ENCODE measurements around the gene PPP6R2. TPM values are rescaled to one million over a fixed set of nuclear protein-coding genes. Genes with fewer than 3 reads are reported as not detected.

The PPP6R2 gene
- total RNA-seq, 1 donor from 2014 or later: 62.8 TPM

DNA sequence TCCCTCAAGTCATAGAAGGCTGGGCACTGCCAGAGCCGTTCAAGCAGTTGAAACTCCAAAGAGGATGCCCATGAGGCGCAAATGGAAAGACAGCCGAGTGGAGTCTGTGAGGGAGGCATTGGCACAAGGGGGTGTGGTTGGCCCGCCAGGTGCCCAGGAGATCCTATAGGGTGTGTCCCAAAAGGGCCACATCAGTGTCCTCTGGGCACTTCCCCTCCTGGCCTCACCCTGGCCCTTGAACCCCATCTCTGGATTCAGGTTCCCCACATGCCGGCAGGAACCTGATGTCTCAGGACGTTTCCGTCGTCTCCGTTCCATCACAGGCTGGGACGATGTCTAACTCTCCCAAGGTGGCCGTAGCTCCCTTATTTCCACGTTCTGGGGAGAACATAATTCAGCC, 77.5 kb downstream of the PPP6R2 start:
- TF ChIP-seq, protein P1, sequence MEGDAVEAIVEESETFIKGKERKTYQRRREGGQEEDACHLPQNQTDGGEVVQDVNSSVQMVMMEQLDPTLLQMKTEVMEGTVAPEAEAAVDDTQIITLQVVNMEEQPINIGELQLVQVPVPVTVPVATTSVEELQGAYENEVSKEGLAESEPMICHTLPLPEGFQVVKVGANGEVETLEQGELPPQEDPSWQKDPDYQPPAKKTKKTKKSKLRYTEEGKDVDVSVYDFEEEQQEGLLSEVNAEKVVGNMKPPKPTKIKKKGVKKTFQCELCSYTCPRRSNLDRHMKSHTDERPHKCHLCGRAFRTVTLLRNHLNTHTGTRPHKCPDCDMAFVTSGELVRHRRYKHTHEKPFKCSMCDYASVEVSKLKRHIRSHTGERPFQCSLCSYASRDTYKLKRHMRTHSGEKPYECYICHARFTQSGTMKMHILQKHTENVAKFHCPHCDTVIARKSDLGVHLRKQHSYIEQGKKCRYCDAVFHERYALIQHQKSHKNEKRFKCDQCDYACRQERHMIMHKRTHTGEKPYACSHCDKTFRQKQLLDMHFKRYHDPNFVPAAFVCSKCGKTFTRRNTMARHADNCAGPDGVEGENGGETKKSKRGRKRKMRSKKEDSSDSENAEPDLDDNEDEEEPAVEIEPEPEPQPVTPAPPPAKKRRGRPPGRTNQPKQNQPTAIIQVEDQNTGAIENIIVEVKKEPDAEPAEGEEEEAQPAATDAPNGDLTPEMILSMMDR (conservative IDR thresholded peaks at IDR 0.05): no peak
- Mint-ChIP-seq H3K4me1 (ENCODE audit: unreplicated experiment) (no peaks in the 10 kb centered on the region), H3K4me3 (no peak overlapping the region), H3K27ac (no peak overlapping the region), H3K27me3 (no peaks in the 10 kb centered on the region), H3K9me3 (no peaks in the 10 kb centered on the region), H3K36me3 (peaks cover 11% of the 10 kb centered on the region)
- no peak for DNase-seq (ENCODE audit: extremely low spot score, unreplicated experiment)

DNA sequence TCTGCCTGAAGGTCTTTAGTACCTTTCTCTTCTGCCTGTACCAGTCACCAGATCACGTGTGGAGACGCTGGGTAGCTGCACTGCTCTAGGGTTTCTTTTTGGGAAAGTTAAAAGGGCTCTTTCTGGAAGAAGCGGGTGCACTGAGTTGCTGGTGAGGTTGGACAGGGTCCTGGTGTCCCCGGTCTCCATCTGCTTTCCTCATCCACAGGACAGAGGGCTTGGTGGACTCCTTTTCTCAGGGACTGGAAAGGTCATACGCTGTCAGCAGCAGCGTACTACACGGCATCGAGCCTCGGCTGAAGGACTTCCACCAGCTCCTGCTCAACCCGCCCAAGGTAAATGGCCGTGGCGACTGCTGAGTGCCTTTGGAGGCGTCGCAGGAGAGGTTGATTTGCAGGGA, 78.9 kb downstream of the PPP6R2 start:
- H3K4me3 Mint-ChIP-seq: no peak overlapping the region
- peaks cover 13% of the 10 kb centered on the region for H3K36me3 Mint-ChIP-seq
- DNase-seq (ENCODE audit: extremely low spot score, unreplicated experiment): no peak
- no peaks in the 10 kb centered on the region for H3K4me1 Mint-ChIP-seq (ENCODE audit: unreplicated experiment)
- no peak overlapping the region for H3K27ac Mint-ChIP-seq
- no peaks in the 10 kb centered on the region for H3K9me3 Mint-ChIP-seq
- TF ChIP-seq, protein P1 (conservative IDR thresholded peaks at IDR 0.05): no peak
- H3K27me3 Mint-ChIP-seq: no peaks in the 10 kb centered on the region

DNA sequence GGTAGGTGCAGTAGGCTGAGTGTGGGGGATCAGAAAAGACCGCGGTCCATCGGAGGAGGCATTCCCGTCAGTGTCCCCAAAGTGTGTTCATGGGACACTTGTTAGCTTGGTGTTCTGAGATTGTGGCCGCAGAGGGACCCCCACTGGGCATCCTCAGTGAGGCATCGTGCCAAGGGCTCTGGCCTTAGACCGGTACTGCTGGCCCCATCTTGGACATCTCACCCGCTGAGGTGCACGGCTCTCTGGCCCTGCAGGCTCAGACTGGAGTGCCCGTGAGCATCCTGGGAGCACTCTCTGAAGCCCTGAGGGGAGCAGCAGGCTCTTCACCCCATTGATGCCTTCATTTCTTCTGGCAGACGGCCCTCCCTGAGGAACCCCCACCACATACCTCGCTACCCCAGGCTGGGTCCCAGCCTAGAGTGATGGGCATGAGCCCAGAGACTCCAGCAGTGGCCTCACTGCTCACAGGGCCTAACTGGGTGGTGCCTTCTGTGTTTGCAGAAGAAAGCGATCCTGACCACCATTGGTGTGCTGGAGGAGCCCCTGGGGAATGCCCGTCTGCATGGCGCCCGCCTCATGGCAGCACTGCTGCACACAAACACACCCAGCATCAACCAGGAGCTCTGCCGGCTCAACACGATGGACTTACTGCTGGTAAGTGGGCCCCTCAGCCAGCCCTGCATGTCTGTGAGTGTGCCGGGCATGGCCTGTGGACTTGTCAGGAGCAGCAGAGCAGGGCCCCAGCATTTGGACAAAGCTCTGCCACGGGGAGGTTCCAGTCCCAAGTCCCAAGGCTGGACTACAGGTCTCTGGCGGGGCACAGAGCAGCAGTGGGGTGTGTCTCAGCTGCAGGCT, 80.1 kb downstream of the PPP6R2 start:
- H3K27me3 Mint-ChIP-seq: no peaks in the 10 kb centered on the region
- H3K4me1 Mint-ChIP-seq (ENCODE audit: unreplicated experiment): no peaks in the 10 kb centered on the region
- H3K4me3 Mint-ChIP-seq: no peak overlapping the region
- no peak for DNase-seq (ENCODE audit: extremely low spot score, unreplicated experiment)
- TF ChIP-seq, protein P1 (conservative IDR thresholded peaks at IDR 0.05): no peak
- no peak overlapping the region for H3K27ac Mint-ChIP-seq
- H3K36me3 Mint-ChIP-seq: peaks cover 15% of the 10 kb centered on the region
- H3K9me3 Mint-ChIP-seq: no peaks in the 10 kb centered on the region

DNA sequence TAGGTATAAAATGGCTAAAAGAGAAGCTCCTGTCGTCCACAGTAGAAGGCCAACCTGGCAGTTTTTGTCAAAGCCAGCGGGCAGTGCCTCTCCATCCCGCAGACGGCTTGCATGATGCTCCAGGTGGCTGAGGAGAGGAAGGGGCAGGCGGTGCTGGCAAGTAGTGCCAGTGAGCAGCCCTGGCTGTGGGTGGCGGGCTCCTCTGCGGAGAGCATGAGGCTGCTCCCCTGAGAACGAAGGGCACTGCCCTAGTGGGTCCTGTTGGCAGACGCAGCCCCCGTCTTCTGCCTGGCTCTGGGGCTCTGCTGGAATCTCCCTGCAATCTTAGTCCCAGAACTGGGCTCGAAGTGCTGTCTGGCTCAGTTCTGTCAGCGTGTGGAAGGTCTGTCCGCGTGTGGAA, 80.8 kb downstream of the PPP6R2 start:
- Mint-ChIP-seq H3K27me3 (no peaks in the 10 kb centered on the region), H3K4me1 (ENCODE audit: unreplicated experiment) (no peaks in the 10 kb centered on the region), H3K4me3 (no peak overlapping the region), H3K36me3 (peaks cover 16% of the 10 kb centered on the region), H3K9me3 (no peaks in the 10 kb centered on the region), H3K27ac (no peak overlapping the region)
- TF ChIP-seq, protein P1 (conservative IDR thresholded peaks at IDR 0.05): no peak
- DNase-seq (ENCODE audit: extremely low spot score, unreplicated experiment): no peak

DNA sequence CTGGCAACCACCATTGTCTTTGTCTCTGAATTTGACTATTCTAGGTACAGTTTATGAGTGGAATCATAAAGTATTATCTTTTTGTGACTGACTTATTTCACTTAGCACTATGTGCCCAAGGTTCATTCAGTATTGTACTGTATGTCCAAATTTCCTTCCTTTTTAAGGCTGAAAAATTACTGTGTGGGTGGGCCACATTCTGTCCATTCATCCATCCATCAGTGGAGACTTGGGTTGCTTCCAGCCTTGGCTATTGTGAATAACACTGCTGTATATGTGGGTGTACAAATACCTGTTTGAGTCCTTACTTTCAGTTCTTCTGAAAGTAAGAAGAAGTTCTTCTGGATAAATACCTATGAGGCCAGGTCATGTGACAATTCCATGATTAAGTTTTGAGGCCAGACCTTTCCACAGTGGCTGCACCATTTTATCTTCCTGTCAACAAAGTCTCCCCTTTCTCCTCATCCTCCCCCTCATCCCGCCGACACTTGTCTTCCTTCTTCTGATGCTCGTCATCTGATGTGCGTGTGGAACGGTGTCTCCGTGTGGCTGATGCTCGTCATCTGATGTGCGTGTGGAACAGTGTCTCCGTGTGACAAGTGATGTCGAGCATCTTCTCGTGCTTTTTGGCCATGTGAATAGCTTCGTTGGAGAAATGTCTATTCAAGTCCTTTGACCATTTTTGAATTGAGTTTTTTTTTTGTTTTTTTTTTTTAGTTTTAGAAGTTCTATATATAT, 82.2 kb downstream of the PPP6R2 start:
- no peak for DNase-seq (ENCODE audit: extremely low spot score, unreplicated experiment)
- Mint-ChIP-seq H3K27me3 (no peaks in the 10 kb centered on the region), H3K9me3 (no peaks in the 10 kb centered on the region), H3K4me1 (ENCODE audit: unreplicated experiment) (no peaks in the 10 kb centered on the region), H3K27ac (no peak overlapping the region), H3K4me3 (no peak overlapping the region), H3K36me3 (peaks cover 20% of the 10 kb centered on the region)
- TF ChIP-seq, protein P1 (conservative IDR thresholded peaks at IDR 0.05): no peak

All from type B pancreatic cell (in vitro differentiated cells).